Measurements from ENCODE around the gene ADGRD1.
"Not testable (repeated sequence)": the region's sequence is repeated elsewhere in the genome, so short reads cannot be mapped to it uniquely, and the experiment has no call there.

ADGRD1 gene

DNA sequence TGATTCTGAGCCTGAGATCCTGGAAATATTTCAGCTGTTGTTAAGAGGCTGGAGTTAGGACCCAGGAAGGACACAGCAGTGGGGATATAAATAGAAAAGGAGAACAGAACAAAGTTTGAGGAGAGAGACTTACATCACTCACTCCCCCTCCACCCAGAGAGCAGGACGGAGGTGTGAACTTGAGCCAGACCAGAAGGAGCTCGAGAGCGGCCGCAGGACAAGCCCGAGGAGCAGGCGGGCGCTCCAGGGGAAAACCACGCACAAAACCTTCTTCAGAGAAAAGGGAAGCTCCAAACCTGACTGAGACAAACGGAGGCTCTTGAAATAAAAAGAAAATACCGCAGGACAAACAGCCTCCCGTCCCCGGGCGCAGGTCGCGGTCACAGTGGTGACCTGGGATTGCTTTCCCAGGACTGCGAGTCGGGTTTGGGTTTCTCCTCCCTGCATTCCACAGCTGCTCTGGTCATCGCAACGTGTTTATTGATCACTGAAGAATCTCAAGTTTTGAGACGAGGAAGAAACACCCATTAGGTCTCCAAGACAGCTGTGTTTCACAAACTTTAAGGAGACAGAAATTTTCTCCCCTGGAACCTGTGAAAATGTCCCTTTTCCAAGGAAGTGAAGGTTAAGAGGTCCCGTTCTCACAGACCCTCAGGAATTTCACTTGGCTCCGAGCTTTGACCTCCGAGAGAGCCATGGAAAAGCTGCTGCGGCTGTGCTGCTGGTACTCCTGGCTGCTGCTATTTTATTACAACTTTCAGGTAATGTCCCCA is at the start of gene ADGRD1:
Gene ADGRD1, plus strand, starts transcription at position 137 of the 773 bp plus-strand sequence. Its CDS starts 559 bp downstream, at position 696.
- no peak for FAIRE-seq

DNA sequence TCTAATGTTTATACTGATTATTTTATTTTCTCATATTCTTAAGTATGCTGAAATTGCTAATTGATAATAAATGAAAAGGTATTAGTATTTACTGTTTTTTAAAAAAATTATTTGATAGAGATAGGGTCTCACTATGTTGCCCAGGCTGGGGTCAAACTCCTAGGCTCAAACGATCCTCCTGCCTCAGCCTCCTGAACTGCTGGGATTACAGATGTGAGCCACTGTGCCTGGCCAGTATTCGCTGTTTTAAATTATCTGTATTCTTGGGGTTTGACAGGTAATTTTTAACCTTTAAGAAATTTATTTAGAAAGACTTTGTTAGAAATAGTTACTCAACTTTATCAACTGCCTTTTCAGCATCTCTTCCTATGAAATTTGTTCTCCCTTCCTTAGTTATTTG is 49.6 kb upstream of the ADGRD1 start:
- TF ChIP-seq, protein P1, sequence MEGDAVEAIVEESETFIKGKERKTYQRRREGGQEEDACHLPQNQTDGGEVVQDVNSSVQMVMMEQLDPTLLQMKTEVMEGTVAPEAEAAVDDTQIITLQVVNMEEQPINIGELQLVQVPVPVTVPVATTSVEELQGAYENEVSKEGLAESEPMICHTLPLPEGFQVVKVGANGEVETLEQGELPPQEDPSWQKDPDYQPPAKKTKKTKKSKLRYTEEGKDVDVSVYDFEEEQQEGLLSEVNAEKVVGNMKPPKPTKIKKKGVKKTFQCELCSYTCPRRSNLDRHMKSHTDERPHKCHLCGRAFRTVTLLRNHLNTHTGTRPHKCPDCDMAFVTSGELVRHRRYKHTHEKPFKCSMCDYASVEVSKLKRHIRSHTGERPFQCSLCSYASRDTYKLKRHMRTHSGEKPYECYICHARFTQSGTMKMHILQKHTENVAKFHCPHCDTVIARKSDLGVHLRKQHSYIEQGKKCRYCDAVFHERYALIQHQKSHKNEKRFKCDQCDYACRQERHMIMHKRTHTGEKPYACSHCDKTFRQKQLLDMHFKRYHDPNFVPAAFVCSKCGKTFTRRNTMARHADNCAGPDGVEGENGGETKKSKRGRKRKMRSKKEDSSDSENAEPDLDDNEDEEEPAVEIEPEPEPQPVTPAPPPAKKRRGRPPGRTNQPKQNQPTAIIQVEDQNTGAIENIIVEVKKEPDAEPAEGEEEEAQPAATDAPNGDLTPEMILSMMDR (IDR thresholded peaks at IDR 0.05; ENCODE audit: insufficient read depth, missing control alignments) = no peak
- no peak for DNase-seq (ENCODE audit: insufficient read length, low spot score)
- FAIRE-seq = no peak

More for the DNA sequence above, at the start of gene ADGRD1:
- TF ChIP-seq, protein P1 (IDR thresholded peaks at IDR 0.05; ENCODE audit: insufficient read depth, missing control alignments) = no peak
- DNase-seq (ENCODE audit: insufficient read length, low spot score) = no peak

DNA sequence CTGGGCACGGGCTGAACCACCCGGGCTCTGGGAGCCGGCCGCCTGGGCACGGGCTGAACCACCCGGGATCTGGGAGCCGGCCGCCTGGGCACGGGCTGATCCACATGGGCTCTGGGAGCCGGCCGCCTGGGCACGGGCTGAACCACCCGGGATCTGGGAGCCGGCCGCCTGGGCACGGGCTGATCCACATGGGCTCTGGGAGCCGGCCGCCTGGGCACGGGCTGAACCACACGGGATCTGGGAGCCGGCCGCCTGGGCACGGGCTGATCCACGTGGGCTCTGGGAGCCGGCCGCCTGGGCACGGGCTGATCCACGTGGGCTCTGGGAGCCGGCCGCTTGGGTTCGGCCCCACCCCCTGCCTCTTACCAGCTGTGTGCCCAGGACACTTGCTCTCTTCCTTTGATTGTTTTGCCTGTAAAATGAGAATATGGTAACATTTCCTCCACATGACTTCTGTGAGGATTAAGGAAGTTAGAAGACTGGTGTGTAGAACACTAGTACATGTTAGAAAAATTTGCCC is 48.7 kb upstream of the ADGRD1 start:
- FAIRE-seq; DNase-seq (ENCODE audit: insufficient read length, low spot score): not testable (repeated sequence)

DNA sequence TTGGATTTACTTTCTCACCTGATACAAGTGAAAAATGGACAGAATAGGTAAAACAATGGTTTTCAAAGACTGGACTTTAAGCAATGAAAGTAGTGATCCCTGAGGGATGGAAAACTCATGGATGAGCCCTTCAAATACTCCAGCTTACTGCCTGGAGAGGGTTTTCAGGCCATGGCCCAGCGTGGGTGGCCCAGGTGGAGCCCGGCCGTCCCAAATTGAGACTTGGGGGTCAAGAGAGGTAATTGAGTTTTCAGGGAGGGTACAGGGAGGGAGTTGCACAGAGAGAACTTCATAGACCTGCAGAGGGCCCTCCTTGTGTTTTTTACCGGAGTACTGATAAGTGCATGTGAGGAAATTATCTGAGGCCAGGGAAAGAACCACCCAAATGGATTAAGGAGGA is 44.6 kb upstream of the ADGRD1 start:
- TF ChIP-seq, protein P1 (IDR thresholded peaks at IDR 0.05; ENCODE audit: insufficient read depth, missing control alignments) = no peak

DNA sequence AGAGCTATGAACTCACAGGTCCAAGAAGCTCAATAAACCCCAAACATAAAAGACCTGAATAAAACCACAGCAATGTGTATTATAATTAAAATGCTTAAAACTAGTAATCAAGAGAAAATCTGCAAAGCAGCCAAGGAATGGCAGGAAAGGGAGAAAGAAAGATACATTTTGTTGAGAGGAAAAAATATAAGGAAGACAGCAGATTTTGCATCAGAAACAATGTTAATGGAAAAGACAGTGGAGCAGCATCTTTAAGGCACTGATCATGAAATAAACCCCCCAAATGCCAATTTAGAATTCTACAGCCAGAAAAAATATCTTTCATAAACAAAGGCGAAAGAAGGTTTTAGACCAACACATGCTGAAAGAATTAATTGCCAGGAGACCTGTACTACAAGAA is 42.5 kb upstream of the ADGRD1 start:
- TF ChIP-seq, protein P1 (IDR thresholded peaks at IDR 0.05; ENCODE audit: insufficient read depth, missing control alignments) = no peak
- FAIRE-seq = no peak
- DNase-seq (ENCODE audit: insufficient read length, low spot score) = no peak

More for the DNA sequence above, 44.6 kb upstream of the ADGRD1 start:
- FAIRE-seq (no peak), DNase-seq (ENCODE audit: insufficient read length, low spot score) (no peak)

DNA sequence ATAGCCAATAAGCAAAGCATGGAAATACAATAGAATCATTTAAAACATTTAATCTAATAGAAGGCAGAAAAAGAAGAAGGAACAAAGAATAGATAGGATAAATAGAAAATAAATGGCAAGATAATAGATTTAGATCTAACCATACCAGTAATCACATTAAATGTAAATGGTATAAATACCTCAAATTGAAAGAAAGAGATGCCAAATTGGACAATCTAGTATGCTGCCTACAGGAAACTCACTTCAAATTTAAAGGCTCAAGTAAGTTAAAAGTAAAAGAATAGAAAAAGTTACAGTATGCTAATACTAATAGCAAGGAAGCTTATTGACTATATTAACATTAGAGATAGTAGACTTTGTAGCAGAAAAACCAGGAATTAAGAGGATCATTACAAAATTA is 41.8 kb upstream of the ADGRD1 start:
- FAIRE-seq (no peak), DNase-seq (ENCODE audit: insufficient read length, low spot score) (no peak)
- TF ChIP-seq, protein P1 (IDR thresholded peaks at IDR 0.05; ENCODE audit: insufficient read depth, missing control alignments) = no peak

DNA sequence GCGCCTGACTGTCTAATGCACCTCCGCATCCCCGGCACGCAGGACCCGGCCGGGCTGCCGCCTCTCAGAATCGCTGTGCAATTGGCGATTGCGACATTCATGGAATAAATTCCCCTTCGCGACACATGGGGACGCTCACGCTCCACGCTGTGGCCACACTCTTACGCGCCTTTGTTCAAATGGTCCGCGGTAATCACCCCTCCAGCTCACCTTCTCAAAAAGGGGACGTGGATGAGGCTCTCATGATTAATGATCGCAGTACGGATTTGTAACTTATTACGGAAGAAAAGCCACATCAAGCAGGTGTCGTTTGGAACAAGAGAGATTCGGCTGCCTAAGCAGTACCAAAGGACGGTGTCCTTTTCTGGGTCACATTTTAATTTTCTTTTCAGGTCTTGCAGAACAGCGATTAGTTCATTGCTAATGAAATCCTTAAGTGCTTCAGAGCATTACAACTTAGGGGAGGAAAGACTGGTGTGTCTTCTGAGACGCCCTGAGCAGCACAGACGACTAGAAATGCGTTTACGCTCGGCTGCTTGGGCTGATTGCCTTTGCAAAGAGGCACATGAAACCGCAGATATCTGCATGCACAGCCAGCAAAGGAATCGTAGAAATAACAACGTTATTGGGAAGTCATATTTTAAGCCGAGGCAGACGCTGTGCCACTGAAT is 37.3 kb upstream of the ADGRD1 start:
- DNase-seq (ENCODE audit: insufficient read length, low spot score) = peak; percentile 65
- TF ChIP-seq, protein P1 (IDR thresholded peaks at IDR 0.05; ENCODE audit: insufficient read depth, missing control alignments) = peak; percentile 85
- no peak for FAIRE-seq

Measured in D721Med (cell line).